H1 (cell line): ENCODE measurements around the gene PRKAA2. TPM values are rescaled to one million over a fixed set of nuclear protein-coding genes. Genes with fewer than 3 reads are reported as not detected.
"Not testable (repeated sequence)": the region's sequence is repeated elsewhere in the genome, so short reads cannot be mapped to it uniquely, and the experiment has no call there.

Experiments
- CTCF ChIA-PET: fragments of 300-600 bp; sonication (Branson Sonifier 250); formaldehyde crosslinking; loops from one replicate; lab custom pipeline; 2021; ENCODE audit not compliant: partially characterized antibody; lab: Charles Lee
- POLR2A ChIA-PET: fragments of 300-600 bp; sonication (Branson Sonifier 250); formaldehyde crosslinking; loops from one replicate; lab custom pipeline; 2021; ENCODE audit warnings: inconsistent platforms; ENCODE audit not compliant: partially characterized antibody; lab: Charles Lee
- DNase-seq, 2 experiments: peaks; one replicate each; pipeline versions ENCODE4 v3.0.0 to v3.0.0-alpha.2; 2010 to 2022; ENCODE audit warnings: low spot score in 2 of 2, low read depth in 1 of 2, mixed read lengths in 1 of 2
- FAIRE-seq: peaks from 2 replicates; lab custom pipeline; 2011; peaks lifted over from hg19 to GRCh38; lab: Jason Lieb, UNC
- H2AFZ ChIP-seq: 2 replicates; pipeline ENCODE4 v1.8.1; 2012; ENCODE audit warnings: low read length, inconsistent platforms
- H2AK5ac ChIP-seq: 2 replicates; pipeline ENCODE4 v1.6.1; 2013; ENCODE audit warnings: low read depth, low read length
- H2BK120ac ChIP-seq: replicated peaks from 2 replicates; pipeline ENCODE3; 2013; ENCODE audit warnings: low read depth, low read length, inconsistent platforms
- H2BK12ac ChIP-seq: 2 replicates; pipeline ENCODE4 v1.6.1; 2013; ENCODE audit warnings: low read depth, low read length
- H2BK15ac ChIP-seq: 2 replicates; pipeline ENCODE4 v1.6.1; 2013; ENCODE audit warnings: low read length
- H2BK20ac ChIP-seq: 2 replicates; pipeline ENCODE4 v1.6.1; 2013; ENCODE audit warnings: low read length
- H2BK5ac ChIP-seq: 2 replicates; pipeline ENCODE4 v1.6.1; 2013; ENCODE audit warnings: low read depth, low read length
- H3K14ac ChIP-seq: 2 replicates; pipeline ENCODE4 v1.6.1; 2013; ENCODE audit warnings: inconsistent platforms; ENCODE audit not compliant: insufficient read length
- H3K18ac ChIP-seq: 2 replicates; pipeline ENCODE4 v1.6.1; 2013; ENCODE audit warnings: low read length; ENCODE audit errors: extremely low read depth
- H3K23ac ChIP-seq: 2 replicates; pipeline ENCODE4 v1.6.1; 2013; ENCODE audit warnings: inconsistent platforms; ENCODE audit not compliant: insufficient read length
- H3K23me2 ChIP-seq: 2 replicates; pipeline ENCODE4 v1.6.1; 2013; ENCODE audit warnings: low read depth, low read length
- H3K27ac ChIP-seq: 2 replicates; pipeline ENCODE4 v1.6.1; 2011; ENCODE audit warnings: low read depth, low read length, inconsistent platforms
- H3K27me3 ChIP-seq, 4 experiments: replicated peaks in 1 of 4; 1 replicate in 1 of 4; 2 replicates in 3 of 4; pipeline versions ENCODE4 v1.6.1 to v1.8.1; 2011 to 2013; ENCODE audit warnings: low read length in 3 of 4, mild to moderate bottlenecking in 3 of 4, inconsistent platforms in 2 of 4, mixed read lengths in 2 of 4, moderate library complexity in 1 of 4; ENCODE audit not compliant: control insufficient read depth in 3 of 4, insufficient read depth in 3 of 4; ENCODE audit errors: extremely low read depth in 1 of 4
- H3K36me3 ChIP-seq, 4 experiments: 2 replicates each; pipeline versions ENCODE4 v1.6.1 to v1.8.1; 2011 to 2013; ENCODE audit warnings: mild to moderate bottlenecking in 4 of 4, low read length in 3 of 4, moderate library complexity in 2 of 4, control low read depth in 1 of 4, inconsistent platforms in 1 of 4; ENCODE audit not compliant: insufficient read depth in 4 of 4, control insufficient read depth in 2 of 4
- H3K4ac ChIP-seq: replicated peaks from 2 replicates; pipeline ENCODE3; 2013; ENCODE audit warnings: low read length, low read depth, mixed read lengths, inconsistent platforms; ENCODE audit not compliant: insufficient read length
- H3K4me1 ChIP-seq, 4 experiments: replicated peaks in 1 of 4; 1 replicate in 1 of 4; 2 replicates in 3 of 4; pipeline versions ENCODE4 v1.6.1 to v1.8.1; 2011 to 2013; ENCODE audit warnings: low read length in 3 of 4, inconsistent platforms in 2 of 4, mixed read lengths in 1 of 4; ENCODE audit not compliant: insufficient read depth in 4 of 4, control insufficient read depth in 3 of 4
- H3K4me2 ChIP-seq, 2 experiments: 2 replicates each; pipeline versions ENCODE4 v1.6.1 to v1.8.1; 2011 to 2013; ENCODE audit warnings: low read depth in 2 of 2, low read length in 2 of 2, control low read depth in 1 of 2, inconsistent platforms in 1 of 2, mild to moderate bottlenecking in 1 of 2; ENCODE audit not compliant: insufficient read depth in 1 of 2
- H3K4me3 ChIP-seq, 4 experiments: fragments of 200-600, 300-600 bp in 1 of 4; sonication (generic), shearing (Covaris generic), sonication (Bioruptor Twin) in 1 of 4; 2 replicates each; pipeline versions ENCODE4 v1.5.1 to v1.8.1; 2011 to 2016; ENCODE audit warnings: low read length in 4 of 4, low read depth in 3 of 4, control low read depth in 2 of 4, inconsistent platforms in 2 of 4, mild to moderate bottlenecking in 2 of 4, mixed read lengths in 1 of 4, moderate library complexity in 1 of 4; ENCODE audit not compliant: insufficient read depth in 2 of 4; ENCODE audit errors: extremely low read depth in 1 of 4
- H3K56ac ChIP-seq: replicated peaks from 2 replicates; pipeline ENCODE3; 2013; ENCODE audit warnings: low read depth, mild to moderate bottlenecking, mixed read lengths, low read length, inconsistent platforms; ENCODE audit not compliant: insufficient read length
- H3K79me1 ChIP-seq: 2 replicates; pipeline ENCODE4 v1.6.1; 2013; ENCODE audit warnings: low read depth, low read length, control low read depth
- H3K79me2 ChIP-seq, 2 experiments: 2 replicates each; pipeline versions ENCODE4 v1.6.1 to v1.8.1; 2012 to 2013; ENCODE audit warnings: low read length in 2 of 2, mild to moderate bottlenecking in 2 of 2, inconsistent platforms in 1 of 2; ENCODE audit not compliant: insufficient read depth in 2 of 2, control insufficient read depth in 1 of 2
- H3K9ac ChIP-seq, 4 experiments: replicated peaks in 1 of 4; 1 replicate in 1 of 4; 2 replicates in 3 of 4; pipeline versions ENCODE4 v1.6.1 to v1.8.1; 2011 to 2013; ENCODE audit warnings: low read depth in 3 of 4, low read length in 3 of 4, control low read depth in 2 of 4, mild to moderate bottlenecking in 2 of 4, moderate library complexity in 2 of 4, inconsistent platforms in 1 of 4; ENCODE audit errors: extremely low read depth in 1 of 4
- H3K9me3 ChIP-seq, 2 experiments: 2 replicates each; pipeline versions ENCODE4 v1.6.1 to v1.8.1; 2012 to 2013; ENCODE audit warnings: mild to moderate bottlenecking in 2 of 2, moderate library complexity in 2 of 2, control low read depth in 1 of 2, inconsistent platforms in 1 of 2, low read depth in 1 of 2, low read length in 1 of 2, mixed read lengths in 1 of 2; ENCODE audit not compliant: insufficient read depth in 2 of 2
- H4K20me1 ChIP-seq, 2 experiments: replicated peaks in 1 of 2; 2 replicates each; pipeline versions ENCODE3 to v1.8.1; 2011 to 2013; ENCODE audit warnings: inconsistent platforms in 2 of 2, low read length in 2 of 2, mild to moderate bottlenecking in 1 of 2; ENCODE audit not compliant: insufficient read depth in 2 of 2, control insufficient read depth in 1 of 2
- H4K5ac ChIP-seq: 2 replicates; pipeline ENCODE4 v1.6.1; 2013; ENCODE audit warnings: low read length, low read depth, mixed read lengths, inconsistent platforms; ENCODE audit not compliant: insufficient read length
- H4K8ac ChIP-seq: 2 replicates; pipeline ENCODE4 v1.8.0; 2013; ENCODE audit warnings: mild to moderate bottlenecking, moderate library complexity, low read length, inconsistent platforms; ENCODE audit not compliant: insufficient read depth; ENCODE audit errors: extremely low read depth
- H4K91ac ChIP-seq: replicated peaks from 2 replicates; pipeline ENCODE3; 2013; ENCODE audit warnings: low read length, mixed read lengths, inconsistent platforms; ENCODE audit not compliant: insufficient read length
- WGBS, 2 experiments: shearing (Covaris generic) in 1 of 2; methylation state at CpG; one replicate each; pipeline versions ENCODE4 v1.1.6 to v1.1.7; 2013 to 2015; ENCODE audit warnings: low lambda C conversion rate in 2 of 2, mixed read lengths in 2 of 2, inconsistent platforms in 1 of 2, low coverage in 1 of 2, missing lambda C conversion rate in 1 of 2; ENCODE audit not compliant: insufficient replicate concordance in 2 of 2, insufficient coverage in 1 of 2, insufficient read length in 1 of 2; ENCODE audit errors: extremely low coverage in 1 of 2, missing lambda C conversion rate in 1 of 2; 5-methylcytosine and 5-hydroxymethylcytosine counted together
- polyA plus RNA-seq, 7 experiments: library from polyadenylated mRNA; depleted of rRNA in 3 of 7; stranded (reverse) in 5 of 7; unstranded in 2 of 7; fragments of >200 nt in 5 of 7; fragments of 200-250 nt in 2 of 7; gene quantifications; 1 replicate in 5 of 7; 2 replicates in 1 of 7; 4 replicates in 1 of 7; pipeline versions ENCODE4 v1.2.1 to v1.2.3, GENCODE V29; 2011 to 2013; ENCODE audit warnings: missing spikeins in 2 of 7, mixed read lengths in 2 of 7
- total RNA-seq: library from RNA; stranded (reverse); fragmentation: NEBNext Ultra II Directional; extraction: Animal tissue kit (Norgen Biotek cat#: 25700); gene quantifications from 2 replicates; pipeline ENCODE4 v1.2.1, GENCODE V29; 2021

Gene PRKAA2
- total and polyA plus RNA-seq, 2 of the 8 experiments (the other 6 are each of a cell fraction or from before 2014, with no cell fraction given) = 2.6 to 6.4 TPM

DNA sequence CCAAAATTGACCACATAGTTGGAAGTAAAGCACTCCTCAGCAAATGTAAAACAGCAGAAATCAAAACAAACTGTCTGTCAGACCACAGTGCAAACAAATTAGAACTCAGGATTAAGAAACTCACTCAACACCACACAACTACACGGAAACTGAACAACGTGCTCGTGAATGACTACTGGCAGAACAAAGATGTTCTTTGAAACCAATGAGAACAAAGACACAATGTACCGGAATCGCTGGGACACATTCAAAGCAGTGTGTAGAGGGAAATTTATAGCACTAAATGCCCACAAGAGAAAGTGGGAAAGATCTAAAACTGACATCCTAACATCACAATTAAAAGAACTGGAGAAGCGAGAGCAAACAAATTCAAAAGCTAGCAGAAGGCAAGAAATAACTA is 34.3 kb upstream of the PRKAA2 start:
- H4K20me1 ChIP-seq, H3K18ac ChIP-seq, H3K56ac ChIP-seq, H3K9me3 ChIP-seq, H2BK20ac ChIP-seq, H2BK5ac ChIP-seq, CTCF ChIA-PET, H3K23me2 ChIP-seq, POLR2A ChIA-PET, H2AK5ac ChIP-seq, DNase-seq, H3K27me3 ChIP-seq, H4K8ac ChIP-seq, H4K5ac ChIP-seq, H3K79me2 ChIP-seq, H3K14ac ChIP-seq, H3K36me3 ChIP-seq, H2BK12ac ChIP-seq, H3K79me1 ChIP-seq, H2BK15ac ChIP-seq, H2AFZ ChIP-seq, H2BK120ac ChIP-seq, H4K91ac ChIP-seq, H3K4me1 ChIP-seq, H3K4ac ChIP-seq, H3K23ac ChIP-seq, H3K9ac ChIP-seq, H3K27ac ChIP-seq, FAIRE-seq, H3K4me2 ChIP-seq, H3K4me3 ChIP-seq: not testable (repeated sequence)
- 92% methylated on average over 6 of the region's 6 CpGs; no CpG with 5 or more reads in 1 of the 2 experiments for WGBS, 2 experiments
